ENCODE results near the gene ZPR1. TPM values are rescaled to one million over a fixed set of nuclear protein-coding genes. Genes with fewer than 3 reads are reported as not detected.

The ZPR1 gene
- total and polyA plus RNA-seq, 2 donors (not counting 1 experiment from before 2014, with no cell fraction given) = 17.9 to 63.1 TPM

DNA sequence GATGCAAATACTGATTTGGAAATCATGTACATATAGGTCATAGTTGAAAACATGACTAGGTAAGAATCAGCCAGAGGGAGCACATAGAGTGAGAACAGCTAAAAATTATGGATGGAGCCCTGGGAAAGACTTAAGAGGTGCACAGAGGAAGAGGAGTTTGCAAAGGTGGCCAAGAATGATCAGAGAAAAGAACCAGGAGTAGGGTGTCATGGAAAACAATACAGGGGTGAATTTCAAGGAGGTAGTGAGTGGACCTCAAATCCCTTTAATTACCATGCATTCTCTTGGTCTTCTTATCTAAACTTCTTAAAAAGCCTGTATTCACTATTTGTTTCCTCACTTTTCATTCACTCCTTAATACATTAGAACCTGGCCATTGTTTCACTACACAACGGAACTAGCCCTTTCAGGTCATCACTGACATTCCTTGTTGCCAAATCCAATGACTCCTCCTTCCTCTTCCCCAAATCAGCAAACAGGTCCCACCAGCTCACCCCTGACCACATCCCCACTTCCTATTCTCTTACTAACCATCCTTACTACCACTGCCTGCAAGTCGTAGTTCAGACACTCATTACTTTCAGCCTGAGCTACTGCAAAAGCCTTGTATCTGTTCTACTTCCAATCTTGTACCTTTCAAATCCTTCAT, 37.6 kb downstream of the ZPR1 start:
- intact Hi-C loops (cut with micrococcal nuclease) = no loop called here
- TF ChIP-seq, protein P1, sequence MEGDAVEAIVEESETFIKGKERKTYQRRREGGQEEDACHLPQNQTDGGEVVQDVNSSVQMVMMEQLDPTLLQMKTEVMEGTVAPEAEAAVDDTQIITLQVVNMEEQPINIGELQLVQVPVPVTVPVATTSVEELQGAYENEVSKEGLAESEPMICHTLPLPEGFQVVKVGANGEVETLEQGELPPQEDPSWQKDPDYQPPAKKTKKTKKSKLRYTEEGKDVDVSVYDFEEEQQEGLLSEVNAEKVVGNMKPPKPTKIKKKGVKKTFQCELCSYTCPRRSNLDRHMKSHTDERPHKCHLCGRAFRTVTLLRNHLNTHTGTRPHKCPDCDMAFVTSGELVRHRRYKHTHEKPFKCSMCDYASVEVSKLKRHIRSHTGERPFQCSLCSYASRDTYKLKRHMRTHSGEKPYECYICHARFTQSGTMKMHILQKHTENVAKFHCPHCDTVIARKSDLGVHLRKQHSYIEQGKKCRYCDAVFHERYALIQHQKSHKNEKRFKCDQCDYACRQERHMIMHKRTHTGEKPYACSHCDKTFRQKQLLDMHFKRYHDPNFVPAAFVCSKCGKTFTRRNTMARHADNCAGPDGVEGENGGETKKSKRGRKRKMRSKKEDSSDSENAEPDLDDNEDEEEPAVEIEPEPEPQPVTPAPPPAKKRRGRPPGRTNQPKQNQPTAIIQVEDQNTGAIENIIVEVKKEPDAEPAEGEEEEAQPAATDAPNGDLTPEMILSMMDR (IDR thresholded peaks at IDR 0.05) = no peak
- no peak for TF ChIP-seq EZH2 (IDR thresholded peaks at IDR 0.05; ENCODE audit: borderline replicate concordance, insufficient read depth, low read depth, low read length, poor library complexity, severe bottlenecking)
- no peak for DNase-seq
- ChIA-PET CTCF (interaction anchor here (0.8 to 1.2 kb wide), 2 partner anchors 9 to 41 kb away, joined by 3 read pairs; partner anchors contain the start of gene APOA5), POLR2A (no interaction called here)
- H3K9ac ChIP-seq (ENCODE audit: low read length) = no peak overlapping the region
- no peak overlapping the region for H2AFZ ChIP-seq (ENCODE audit: insufficient read depth, low read depth, low read length, poor library complexity, severe bottlenecking)
- ATAC-seq (ENCODE audit: low read depth) = no peak
- H3K4me2 ChIP-seq (replicated peaks; ENCODE audit: low read depth, low read length, poor library complexity, severe bottlenecking) = no peak overlapping the region
- Mint-ChIP-seq H3K4me1 (no peaks in the 10 kb centered on the region), H3K9me3 (ENCODE audit: insufficient read depth) (no peaks in the 10 kb centered on the region), H3K27me3 (no peaks in the 10 kb centered on the region), H3K27ac (no peak overlapping the region), H3K4me3 (no peak overlapping the region)
- no peaks in the 10 kb centered on the region for H4K20me1 ChIP-seq (ENCODE audit: control insufficient read depth, insufficient read depth, low read length, poor library complexity, severe bottlenecking)
- no peak overlapping the region for H3K4me3 ChIP-seq (ENCODE audit: control extremely low read depth in 1 of 5, extremely low read depth in 1 of 5, insufficient read depth in 1 of 5, low read depth in 2 of 5, low read length in 4 of 5)
- H3K9me3 ChIP-seq (ENCODE audit: control extremely low read depth in 1 of 3, control insufficient read depth in 2 of 3, insufficient read depth in 1 of 3, low read length in 2 of 3) = no peaks in the 10 kb centered on the region
- no peaks in the 10 kb centered on the region for H3K27me3 ChIP-seq (replicated peaks in 1 of 4; ENCODE audit: control extremely low read depth in 1 of 4, control insufficient read depth in 3 of 4, insufficient read depth in 4 of 4, low read length in 3 of 4)
- 93% methylated on average over 1 of the region's 2 CpGs for whole genome bisulfite sequencing (ENCODE audit: insufficient coverage)
- H3K27ac ChIP-seq (ENCODE audit: low read length in 2 of 2) = no peak overlapping the region
- no peaks in the 10 kb centered on the region for H3K79me2 ChIP-seq (ENCODE audit: control insufficient read depth, insufficient read depth, low read length)
- H3K4me1 ChIP-seq (ENCODE audit: control insufficient read depth in 2 of 2, insufficient read depth in 2 of 2, low read length in 2 of 2) = no peaks in the 10 kb centered on the region
- peaks cover 7 to 70% of the 10 kb centered on the region in 2 experiments for H3K36me3 ChIP-seq (replicated peaks in 1 of 2; ENCODE audit: control extremely low read depth in 1 of 2, control insufficient read depth in 1 of 2, extremely low read depth in 1 of 2, insufficient read depth in 2 of 2, low read length in 1 of 2)

DNA sequence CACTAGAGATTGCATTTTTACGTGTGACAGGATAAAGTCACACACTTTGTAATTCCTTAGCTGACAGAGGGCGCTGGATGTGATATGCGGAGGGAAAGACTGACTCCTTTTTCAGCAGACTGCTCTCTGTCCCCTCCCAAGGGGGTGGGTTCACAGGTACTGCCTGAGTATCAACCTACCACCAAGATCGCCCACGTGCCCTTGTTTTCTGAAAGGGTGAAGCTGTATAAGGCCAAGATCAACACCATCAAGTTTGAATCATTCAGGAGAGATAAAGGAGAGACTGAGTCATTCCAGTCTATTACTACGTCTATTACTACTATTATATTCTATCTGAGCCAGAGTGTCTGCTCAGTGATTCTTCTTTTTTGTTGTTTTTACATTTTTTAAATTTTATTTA, 45.7 kb downstream of the ZPR1 start:
- H2AFZ ChIP-seq (ENCODE audit: insufficient read depth, low read depth, low read length, poor library complexity, severe bottlenecking) = no peak overlapping the region
- no peak overlapping the region for H3K4me2 ChIP-seq (replicated peaks; ENCODE audit: low read depth, low read length, poor library complexity, severe bottlenecking)
- no CpG with 5 or more reads among the region's 6 CpGs for WGBS (ENCODE audit: insufficient coverage)
- H3K27ac ChIP-seq (ENCODE audit: low read length in 2 of 2) = no peak overlapping the region
- intact Hi-C loops (cut with micrococcal nuclease) = no loop called here
- H3K9ac ChIP-seq (ENCODE audit: low read length) = no peak overlapping the region
- TF ChIP-seq, protein P1 (IDR thresholded peaks at IDR 0.05) = no peak
- TF ChIP-seq EZH2 (IDR thresholded peaks at IDR 0.05; ENCODE audit: borderline replicate concordance, insufficient read depth, low read depth, low read length, poor library complexity, severe bottlenecking) = no peak
- no peaks in the 10 kb centered on the region for H3K27me3 ChIP-seq (replicated peaks in 1 of 4; ENCODE audit: control extremely low read depth in 1 of 4, control insufficient read depth in 3 of 4, insufficient read depth in 4 of 4, low read length in 3 of 4)
- Mint-ChIP-seq H3K27me3 (no peaks in the 10 kb centered on the region), H3K9me3 (ENCODE audit: insufficient read depth) (no peaks in the 10 kb centered on the region), H3K27ac (no peak overlapping the region), H3K4me1 (no peaks in the 10 kb centered on the region), H3K4me3 (no peak overlapping the region)
- ChIA-PET POLR2A (no interaction called here), CTCF (interaction anchor here (3.2 kb wide), 1 partner anchor 9 kb away, joined by 19 read pairs; no protein-coding TSS in a partner anchor)
- ATAC-seq (ENCODE audit: low read depth) (no peak), DNase-seq (no peak)
- H3K4me3 ChIP-seq (ENCODE audit: control extremely low read depth in 1 of 5, extremely low read depth in 1 of 5, insufficient read depth in 1 of 5, low read depth in 2 of 5, low read length in 4 of 5) = no peak overlapping the region
- H3K36me3 ChIP-seq (replicated peaks in 1 of 2; ENCODE audit: control extremely low read depth in 1 of 2, control insufficient read depth in 1 of 2, extremely low read depth in 1 of 2, insufficient read depth in 2 of 2, low read length in 1 of 2) = peaks cover 1 to 11% of the 10 kb centered on the region in 2 experiments
- no peaks in the 10 kb centered on the region for H3K79me2 ChIP-seq (ENCODE audit: control insufficient read depth, insufficient read depth, low read length)
- no peaks in the 10 kb centered on the region for H3K9me3 ChIP-seq (ENCODE audit: control extremely low read depth in 1 of 3, control insufficient read depth in 2 of 3, insufficient read depth in 1 of 3, low read length in 2 of 3)
- H4K20me1 ChIP-seq (ENCODE audit: control insufficient read depth, insufficient read depth, low read length, poor library complexity, severe bottlenecking) = no peaks in the 10 kb centered on the region
- H3K4me1 ChIP-seq (ENCODE audit: control insufficient read depth in 2 of 2, insufficient read depth in 2 of 2, low read length in 2 of 2) = no peaks in the 10 kb centered on the region
